Measurements from ENCODE around the gene SBF1.

GRCh38 chr22:50485221-50486131, 10.6 kb upstream of the SBF1 start:
- TF ChIP-seq, protein P1, sequence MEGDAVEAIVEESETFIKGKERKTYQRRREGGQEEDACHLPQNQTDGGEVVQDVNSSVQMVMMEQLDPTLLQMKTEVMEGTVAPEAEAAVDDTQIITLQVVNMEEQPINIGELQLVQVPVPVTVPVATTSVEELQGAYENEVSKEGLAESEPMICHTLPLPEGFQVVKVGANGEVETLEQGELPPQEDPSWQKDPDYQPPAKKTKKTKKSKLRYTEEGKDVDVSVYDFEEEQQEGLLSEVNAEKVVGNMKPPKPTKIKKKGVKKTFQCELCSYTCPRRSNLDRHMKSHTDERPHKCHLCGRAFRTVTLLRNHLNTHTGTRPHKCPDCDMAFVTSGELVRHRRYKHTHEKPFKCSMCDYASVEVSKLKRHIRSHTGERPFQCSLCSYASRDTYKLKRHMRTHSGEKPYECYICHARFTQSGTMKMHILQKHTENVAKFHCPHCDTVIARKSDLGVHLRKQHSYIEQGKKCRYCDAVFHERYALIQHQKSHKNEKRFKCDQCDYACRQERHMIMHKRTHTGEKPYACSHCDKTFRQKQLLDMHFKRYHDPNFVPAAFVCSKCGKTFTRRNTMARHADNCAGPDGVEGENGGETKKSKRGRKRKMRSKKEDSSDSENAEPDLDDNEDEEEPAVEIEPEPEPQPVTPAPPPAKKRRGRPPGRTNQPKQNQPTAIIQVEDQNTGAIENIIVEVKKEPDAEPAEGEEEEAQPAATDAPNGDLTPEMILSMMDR (IDR thresholded peaks at IDR 0.05), result no peak
- TF ChIP-seq POLR2A (IDR thresholded peaks at IDR 0.05), result no peak

Measured in heart left ventricle (tissue), 13 donors.